H1 (cell line): ENCODE data around the gene ENO4. TPM values are rescaled to one million over a fixed set of nuclear protein-coding genes. Genes with fewer than 3 reads are reported as not detected.

ENCODE experiments used
- CTCF ChIA-PET: fragments of 300-600 bp; sonication (Branson Sonifier 250); formaldehyde crosslinking; loops from one replicate; lab custom pipeline; 2021; ENCODE audit not compliant: partially characterized antibody; lab: Charles Lee
- POLR2A ChIA-PET: fragments of 300-600 bp; sonication (Branson Sonifier 250); formaldehyde crosslinking; loops from one replicate; lab custom pipeline; 2021; ENCODE audit warnings: inconsistent platforms; ENCODE audit not compliant: partially characterized antibody; lab: Charles Lee
- DNase-seq, 2 experiments: peaks; one replicate each; pipeline versions ENCODE4 v3.0.0 to v3.0.0-alpha.2; 2010 to 2022; ENCODE audit warnings: low spot score in 2 of 2, low read depth in 1 of 2, mixed read lengths in 1 of 2
- FAIRE-seq: peaks from 2 replicates; lab custom pipeline; 2011; peaks lifted over from hg19 to GRCh38; lab: Jason Lieb, UNC
- H2AFZ ChIP-seq: 2 replicates; pipeline ENCODE4 v1.8.1; 2012; ENCODE audit warnings: low read length, inconsistent platforms
- H2AK5ac ChIP-seq: 2 replicates; pipeline ENCODE4 v1.6.1; 2013; ENCODE audit warnings: low read depth, low read length
- H2BK120ac ChIP-seq: replicated peaks from 2 replicates; pipeline ENCODE3; 2013; ENCODE audit warnings: low read depth, low read length, inconsistent platforms
- H2BK12ac ChIP-seq: 2 replicates; pipeline ENCODE4 v1.6.1; 2013; ENCODE audit warnings: low read depth, low read length
- H2BK15ac ChIP-seq: 2 replicates; pipeline ENCODE4 v1.6.1; 2013; ENCODE audit warnings: low read length
- H2BK20ac ChIP-seq: 2 replicates; pipeline ENCODE4 v1.6.1; 2013; ENCODE audit warnings: low read length
- H2BK5ac ChIP-seq: 2 replicates; pipeline ENCODE4 v1.6.1; 2013; ENCODE audit warnings: low read depth, low read length
- H3K14ac ChIP-seq: 2 replicates; pipeline ENCODE4 v1.6.1; 2013; ENCODE audit warnings: inconsistent platforms; ENCODE audit not compliant: insufficient read length
- H3K18ac ChIP-seq: 2 replicates; pipeline ENCODE4 v1.6.1; 2013; ENCODE audit warnings: low read length; ENCODE audit errors: extremely low read depth
- H3K23ac ChIP-seq: 2 replicates; pipeline ENCODE4 v1.6.1; 2013; ENCODE audit warnings: inconsistent platforms; ENCODE audit not compliant: insufficient read length
- H3K23me2 ChIP-seq: 2 replicates; pipeline ENCODE4 v1.6.1; 2013; ENCODE audit warnings: low read depth, low read length
- H3K27ac ChIP-seq: 2 replicates; pipeline ENCODE4 v1.6.1; 2011; ENCODE audit warnings: low read depth, low read length, inconsistent platforms
- H3K27me3 ChIP-seq, 4 experiments: replicated peaks in 1 of 4; 1 replicate in 1 of 4; 2 replicates in 3 of 4; pipeline versions ENCODE4 v1.6.1 to v1.8.1; 2011 to 2013; ENCODE audit warnings: low read length in 3 of 4, mild to moderate bottlenecking in 3 of 4, inconsistent platforms in 2 of 4, mixed read lengths in 2 of 4, moderate library complexity in 1 of 4; ENCODE audit not compliant: control insufficient read depth in 3 of 4, insufficient read depth in 3 of 4; ENCODE audit errors: extremely low read depth in 1 of 4
- H3K36me3 ChIP-seq, 4 experiments: 2 replicates each; pipeline versions ENCODE4 v1.6.1 to v1.8.1; 2011 to 2013; ENCODE audit warnings: mild to moderate bottlenecking in 4 of 4, low read length in 3 of 4, moderate library complexity in 2 of 4, control low read depth in 1 of 4, inconsistent platforms in 1 of 4; ENCODE audit not compliant: insufficient read depth in 4 of 4, control insufficient read depth in 2 of 4
- H3K4ac ChIP-seq: replicated peaks from 2 replicates; pipeline ENCODE3; 2013; ENCODE audit warnings: low read length, low read depth, mixed read lengths, inconsistent platforms; ENCODE audit not compliant: insufficient read length
- H3K4me1 ChIP-seq, 4 experiments: replicated peaks in 1 of 4; 1 replicate in 1 of 4; 2 replicates in 3 of 4; pipeline versions ENCODE4 v1.6.1 to v1.8.1; 2011 to 2013; ENCODE audit warnings: low read length in 3 of 4, inconsistent platforms in 2 of 4, mixed read lengths in 1 of 4; ENCODE audit not compliant: insufficient read depth in 4 of 4, control insufficient read depth in 3 of 4
- H3K4me2 ChIP-seq, 2 experiments: 2 replicates each; pipeline versions ENCODE4 v1.6.1 to v1.8.1; 2011 to 2013; ENCODE audit warnings: low read depth in 2 of 2, low read length in 2 of 2, control low read depth in 1 of 2, inconsistent platforms in 1 of 2, mild to moderate bottlenecking in 1 of 2; ENCODE audit not compliant: insufficient read depth in 1 of 2
- H3K4me3 ChIP-seq, 4 experiments: fragments of 200-600, 300-600 bp in 1 of 4; sonication (generic), shearing (Covaris generic), sonication (Bioruptor Twin) in 1 of 4; 2 replicates each; pipeline versions ENCODE4 v1.5.1 to v1.8.1; 2011 to 2016; ENCODE audit warnings: low read length in 4 of 4, low read depth in 3 of 4, control low read depth in 2 of 4, inconsistent platforms in 2 of 4, mild to moderate bottlenecking in 2 of 4, mixed read lengths in 1 of 4, moderate library complexity in 1 of 4; ENCODE audit not compliant: insufficient read depth in 2 of 4; ENCODE audit errors: extremely low read depth in 1 of 4
- H3K56ac ChIP-seq: replicated peaks from 2 replicates; pipeline ENCODE3; 2013; ENCODE audit warnings: low read depth, mild to moderate bottlenecking, mixed read lengths, low read length, inconsistent platforms; ENCODE audit not compliant: insufficient read length
- H3K79me1 ChIP-seq: 2 replicates; pipeline ENCODE4 v1.6.1; 2013; ENCODE audit warnings: low read depth, low read length, control low read depth
- H3K79me2 ChIP-seq, 2 experiments: 2 replicates each; pipeline versions ENCODE4 v1.6.1 to v1.8.1; 2012 to 2013; ENCODE audit warnings: low read length in 2 of 2, mild to moderate bottlenecking in 2 of 2, inconsistent platforms in 1 of 2; ENCODE audit not compliant: insufficient read depth in 2 of 2, control insufficient read depth in 1 of 2
- H3K9ac ChIP-seq, 4 experiments: replicated peaks in 1 of 4; 1 replicate in 1 of 4; 2 replicates in 3 of 4; pipeline versions ENCODE4 v1.6.1 to v1.8.1; 2011 to 2013; ENCODE audit warnings: low read depth in 3 of 4, low read length in 3 of 4, control low read depth in 2 of 4, mild to moderate bottlenecking in 2 of 4, moderate library complexity in 2 of 4, inconsistent platforms in 1 of 4; ENCODE audit errors: extremely low read depth in 1 of 4
- H3K9me3 ChIP-seq, 2 experiments: 2 replicates each; pipeline versions ENCODE4 v1.6.1 to v1.8.1; 2012 to 2013; ENCODE audit warnings: mild to moderate bottlenecking in 2 of 2, moderate library complexity in 2 of 2, control low read depth in 1 of 2, inconsistent platforms in 1 of 2, low read depth in 1 of 2, low read length in 1 of 2, mixed read lengths in 1 of 2; ENCODE audit not compliant: insufficient read depth in 2 of 2
- H4K20me1 ChIP-seq, 2 experiments: replicated peaks in 1 of 2; 2 replicates each; pipeline versions ENCODE3 to v1.8.1; 2011 to 2013; ENCODE audit warnings: inconsistent platforms in 2 of 2, low read length in 2 of 2, mild to moderate bottlenecking in 1 of 2; ENCODE audit not compliant: insufficient read depth in 2 of 2, control insufficient read depth in 1 of 2
- H4K5ac ChIP-seq: 2 replicates; pipeline ENCODE4 v1.6.1; 2013; ENCODE audit warnings: low read length, low read depth, mixed read lengths, inconsistent platforms; ENCODE audit not compliant: insufficient read length
- H4K8ac ChIP-seq: 2 replicates; pipeline ENCODE4 v1.8.0; 2013; ENCODE audit warnings: mild to moderate bottlenecking, moderate library complexity, low read length, inconsistent platforms; ENCODE audit not compliant: insufficient read depth; ENCODE audit errors: extremely low read depth
- H4K91ac ChIP-seq: replicated peaks from 2 replicates; pipeline ENCODE3; 2013; ENCODE audit warnings: low read length, mixed read lengths, inconsistent platforms; ENCODE audit not compliant: insufficient read length
- CTCF ChIP-seq, 3 experiments: IDR thresholded peaks; 1 replicate in 2 of 3; 2 replicates in 1 of 3; pipeline versions ENCODE4 v1.5.1 to v1.6.1; 2011; ENCODE audit warnings: low read length in 3 of 3, mild to moderate bottlenecking in 3 of 3, inconsistent platforms in 2 of 3, low read depth in 1 of 3, moderate library complexity in 1 of 3; ENCODE audit not compliant: insufficient read depth in 1 of 3; ENCODE audit errors: control extremely low read depth in 1 of 3
- WGBS, 2 experiments: shearing (Covaris generic) in 1 of 2; methylation state at CpG; one replicate each; pipeline versions ENCODE4 v1.1.6 to v1.1.7; 2013 to 2015; ENCODE audit warnings: low lambda C conversion rate in 2 of 2, mixed read lengths in 2 of 2, inconsistent platforms in 1 of 2, low coverage in 1 of 2, missing lambda C conversion rate in 1 of 2; ENCODE audit not compliant: insufficient replicate concordance in 2 of 2, insufficient coverage in 1 of 2, insufficient read length in 1 of 2; ENCODE audit errors: extremely low coverage in 1 of 2, missing lambda C conversion rate in 1 of 2; 5-methylcytosine and 5-hydroxymethylcytosine counted together
- polyA plus RNA-seq, 7 experiments: library from polyadenylated mRNA; depleted of rRNA in 3 of 7; stranded (reverse) in 5 of 7; unstranded in 2 of 7; fragments of >200 nt in 5 of 7; fragments of 200-250 nt in 2 of 7; gene quantifications; 1 replicate in 5 of 7; 2 replicates in 1 of 7; 4 replicates in 1 of 7; pipeline versions ENCODE4 v1.2.1 to v1.2.3, GENCODE V29; 2011 to 2013; ENCODE audit warnings: missing spikeins in 2 of 7, mixed read lengths in 2 of 7
- total RNA-seq: library from RNA; stranded (reverse); fragmentation: NEBNext Ultra II Directional; extraction: Animal tissue kit (Norgen Biotek cat#: 25700); gene quantifications from 2 replicates; pipeline ENCODE4 v1.2.1, GENCODE V29; 2021

The ENO4 gene
- total and polyA plus RNA-seq, 2 of the 8 experiments (the other 6 are each of a cell fraction or from before 2014, with no cell fraction given): 0.77 TPM; not detected in 1

- Histone ChIP-seq H4K8ac (no peak overlapping the region), H3K27me3 (peaks cover 0 to 8% (median 0%) of the 10 kb centered on the region in 4 experiments; a peak in 1 of 7 replicates), H2BK5ac (no peak overlapping the region), H4K20me1 (no peaks in the 10 kb centered on the region), H2BK20ac (no peak overlapping the region), H3K9ac (no peak overlapping the region), H2BK15ac (no peak overlapping the region), H3K36me3 (no peaks in the 10 kb centered on the region), H3K23me2 (no peaks in the 10 kb centered on the region), H3K27ac (no peak overlapping the region), H3K18ac (no peak overlapping the region), H2BK120ac (no peak overlapping the region), H3K4ac (no peak overlapping the region), H4K91ac (no peak overlapping the region), H3K4me1 (peaks cover 2 to 12% (median 9%) of the 10 kb centered on the region in 4 experiments; a peak in 6 of 7 replicates), H3K79me2 (no peaks in the 10 kb centered on the region), H4K5ac (no peak overlapping the region), H3K9me3 (no peaks in the 10 kb centered on the region), H3K4me2 (no peak overlapping the region), H2AFZ (no peak overlapping the region), H2BK12ac (peak overlapping the region; percentile 78), H3K79me1 (no peaks in the 10 kb centered on the region), H3K23ac (no peak overlapping the region), H3K14ac (no peak overlapping the region), H2AK5ac (no peak overlapping the region), H3K56ac (no peak overlapping the region), H3K4me3 (no peak overlapping the region; a peak in 1 of 8 replicates)
- ChIA-PET POLR2A (no interaction called here), CTCF (interaction anchor here (0.6 to 28.3 kb wide), 8 partner anchors 9 to 366 kb away, joined by 3 to 531 read pairs (median 6); no protein-coding TSS in a partner anchor)
- DNase-seq (no peak), FAIRE-seq (no peak)
- 88% methylated on average over 22 of the region's 22 CpGs; no CpG with 5 or more reads in 1 of the 2 experiments for WGBS, 2 experiments
- TF ChIP-seq CTCF (IDR thresholded peaks at IDR 0.05; ENCODE audit: control extremely low read depth in 1 of 3, insufficient read depth in 1 of 3, low read depth in 1 of 3, low read length in 3 of 3): no peak
Observed at GRCh38 chr10:116803451-116804249, 45.6 kb upstream of the ENO4 start.
